T-helper 9 cell (primary cell): ENCODE data around the gene PCGF3.
"Not testable (repeated sequence)": the region's sequence is repeated elsewhere in the genome, so short reads cannot be mapped to it uniquely, and the experiment has no call there.

Experiments used
- DNase-seq: peaks from one replicate; pipeline ENCODE4 v3.0.0-alpha.2; 2020

The PCGF3 gene

DNA sequence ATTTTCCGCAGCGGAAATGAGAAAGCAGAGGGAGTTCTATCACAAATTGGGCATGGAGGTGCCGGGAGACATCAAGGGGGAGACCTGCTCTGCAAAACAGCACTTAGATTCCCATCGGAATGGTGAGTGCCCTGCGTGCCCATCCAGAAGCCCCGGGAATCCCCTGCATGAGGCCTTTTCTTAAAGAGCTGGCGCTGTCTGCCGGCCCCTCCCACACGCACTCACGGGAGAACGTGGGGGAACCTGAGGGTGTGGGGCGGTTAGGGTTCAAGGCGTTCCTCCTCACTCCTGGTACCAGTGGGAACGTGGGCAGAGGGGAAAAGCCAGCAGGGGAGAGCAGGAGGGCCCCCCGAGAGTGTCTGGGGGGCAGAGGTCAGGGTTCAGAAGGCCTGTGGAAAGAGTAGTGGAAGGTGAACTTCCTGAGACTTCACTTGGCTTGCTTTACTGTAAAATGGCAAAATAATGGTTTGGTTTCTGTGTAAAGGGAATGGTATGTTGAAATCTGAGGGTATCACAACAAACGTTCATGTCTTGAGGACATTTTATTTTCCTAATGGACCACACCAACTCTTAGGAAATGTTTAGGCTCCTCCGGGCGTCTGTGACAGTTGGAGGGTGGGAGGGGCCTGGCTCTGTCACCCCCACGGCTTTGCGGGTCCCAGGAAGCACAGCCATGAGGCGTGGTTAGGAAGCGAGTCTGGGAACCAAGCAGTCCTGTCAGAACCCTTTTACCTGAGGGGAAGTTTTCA, 38.0 kb downstream of the PCGF3 start:
- no peak for DNase-seq

DNA sequence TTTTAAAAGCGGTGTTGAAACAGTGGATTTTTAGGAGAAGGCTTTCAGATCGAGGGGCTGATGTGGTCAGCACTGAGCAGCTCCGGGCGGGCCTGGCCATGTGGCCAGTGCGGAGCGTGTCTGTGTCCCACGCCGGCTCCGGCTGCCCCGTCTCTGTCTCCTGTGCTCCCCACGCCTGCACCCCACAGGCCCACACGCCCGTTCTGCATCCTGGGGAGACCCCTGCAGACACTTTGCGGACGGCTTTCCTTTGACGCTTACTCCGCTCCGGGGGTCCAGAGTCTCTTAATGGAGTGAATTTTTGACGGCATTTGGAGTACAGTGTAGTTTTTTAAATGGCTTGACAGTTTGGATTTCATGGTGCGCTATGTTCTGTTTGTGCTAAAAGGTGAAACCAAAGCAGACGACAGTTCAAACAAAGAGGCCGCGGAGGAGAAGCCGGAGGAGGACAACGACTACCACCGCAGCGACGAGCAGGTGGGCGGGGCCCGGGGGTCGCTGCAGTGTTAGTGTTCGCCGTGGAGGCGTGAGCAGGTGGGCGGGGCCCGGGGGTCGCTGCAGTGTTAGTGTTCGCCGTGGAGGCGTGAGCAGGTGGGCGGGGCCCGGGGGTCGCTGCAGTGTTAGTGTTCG, 38.7 kb downstream of the PCGF3 start:
- no peak for DNase-seq

DNA sequence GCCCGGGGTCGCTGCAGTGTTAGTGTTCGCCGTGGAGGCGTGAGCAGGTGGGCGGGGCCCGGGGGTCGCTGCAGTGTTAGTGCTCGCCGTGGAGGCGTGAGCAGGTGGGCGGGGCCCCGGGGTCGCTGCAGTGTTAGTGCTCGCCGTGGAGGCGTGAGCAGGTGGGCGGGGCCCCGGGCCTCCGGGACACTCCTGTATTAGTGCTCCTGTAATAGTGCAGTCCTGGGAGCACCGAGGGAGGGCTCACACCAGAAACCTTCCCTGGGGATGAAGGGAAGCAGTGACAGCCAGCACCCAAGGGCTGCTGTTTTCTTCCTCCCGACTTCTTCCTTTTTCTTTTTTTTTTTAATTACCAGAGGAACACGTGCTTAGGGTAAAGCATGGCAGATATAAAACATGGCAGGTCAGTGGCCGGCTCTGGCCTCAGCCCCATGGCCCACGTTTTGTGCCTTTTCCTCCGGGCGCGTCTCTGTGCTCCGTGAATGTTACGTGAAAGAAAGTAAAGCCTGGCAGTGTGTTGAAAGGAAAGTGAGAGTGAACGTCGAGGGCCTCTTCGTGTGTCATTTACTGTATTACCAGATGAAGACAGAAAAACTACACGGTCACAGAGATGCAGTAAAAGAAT, 42.0 kb downstream of the PCGF3 start:
- no peak for DNase-seq

- DNase-seq = no peak
Observed at GRCh38 chr4:748461-748860, 42.8 kb downstream of the PCGF3 start.

DNA sequence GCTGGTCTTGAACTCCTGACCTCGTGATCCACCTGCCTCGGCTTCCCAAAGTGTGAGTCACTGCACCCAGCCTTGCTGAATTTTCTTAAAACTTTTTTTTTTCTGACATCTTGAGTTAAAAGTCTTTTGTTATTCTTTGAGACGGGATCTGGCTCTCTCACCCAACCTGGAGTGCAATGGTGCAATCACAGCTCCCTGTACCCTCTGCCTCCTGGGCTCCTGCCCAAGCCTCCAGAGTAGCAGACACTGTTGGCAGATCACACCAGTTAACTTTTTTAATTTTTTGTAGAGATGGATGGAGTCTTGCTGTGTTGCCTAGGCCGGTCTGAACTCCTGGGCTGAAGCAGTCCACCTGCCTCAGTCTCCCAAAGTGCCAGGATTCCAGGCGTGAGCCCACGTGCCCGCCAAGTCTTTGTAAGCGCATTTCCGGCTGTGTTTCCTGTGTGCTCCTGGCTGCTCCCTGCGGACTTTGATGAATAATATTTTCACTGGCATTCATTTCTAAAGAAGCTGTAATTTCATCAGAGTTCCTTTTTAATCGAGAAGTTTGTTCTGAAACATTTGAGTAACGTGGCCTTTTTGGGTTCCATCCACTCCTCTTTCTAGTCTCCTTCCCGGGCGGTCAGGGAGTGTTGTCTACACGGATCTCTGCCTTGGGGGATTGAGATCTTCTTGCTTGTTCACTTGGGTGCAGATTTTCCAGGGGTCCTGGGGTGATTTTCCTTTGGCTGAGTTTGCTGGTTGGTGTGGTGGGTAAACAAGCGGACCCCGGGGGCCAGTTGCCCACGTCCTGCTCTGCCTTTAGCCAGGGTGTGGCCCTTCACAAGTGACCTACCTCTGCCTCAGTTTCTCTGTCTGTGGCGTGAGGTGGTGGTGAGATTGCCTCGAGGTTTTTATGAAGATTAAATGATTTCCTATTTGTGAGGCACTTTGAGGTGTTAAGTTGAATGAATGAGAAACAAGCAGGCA, 44.4 kb downstream of the PCGF3 start:
- no peak for DNase-seq

DNA sequence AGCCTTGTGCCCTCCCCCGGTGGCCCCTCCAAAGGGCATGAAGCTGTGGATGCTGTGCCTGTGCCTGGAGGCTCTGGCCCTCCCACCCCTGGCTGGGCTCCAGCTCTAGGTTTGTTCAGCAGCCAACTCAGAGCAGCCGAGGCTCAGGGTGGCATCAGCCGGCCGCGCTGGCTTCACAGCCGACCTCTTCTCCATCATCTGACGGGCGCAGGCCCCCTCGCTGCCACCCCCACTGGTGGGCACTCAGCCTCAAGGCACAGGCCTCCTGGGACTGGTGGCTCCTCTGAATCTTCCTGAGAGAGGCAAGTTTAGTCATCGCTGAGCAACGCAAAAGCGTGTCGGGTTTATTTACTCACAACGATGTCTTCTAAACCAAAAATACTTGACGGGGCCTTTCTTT, 46.0 kb downstream of the PCGF3 start:
- no peak for DNase-seq

GRCh38 chr4:752196-752861, 46.7 kb downstream of the PCGF3 start:
- no peak for DNase-seq

GRCh38 chr4:753186-753585, 47.6 kb downstream of the PCGF3 start:
- DNase-seq = not testable (repeated sequence)

DNA sequence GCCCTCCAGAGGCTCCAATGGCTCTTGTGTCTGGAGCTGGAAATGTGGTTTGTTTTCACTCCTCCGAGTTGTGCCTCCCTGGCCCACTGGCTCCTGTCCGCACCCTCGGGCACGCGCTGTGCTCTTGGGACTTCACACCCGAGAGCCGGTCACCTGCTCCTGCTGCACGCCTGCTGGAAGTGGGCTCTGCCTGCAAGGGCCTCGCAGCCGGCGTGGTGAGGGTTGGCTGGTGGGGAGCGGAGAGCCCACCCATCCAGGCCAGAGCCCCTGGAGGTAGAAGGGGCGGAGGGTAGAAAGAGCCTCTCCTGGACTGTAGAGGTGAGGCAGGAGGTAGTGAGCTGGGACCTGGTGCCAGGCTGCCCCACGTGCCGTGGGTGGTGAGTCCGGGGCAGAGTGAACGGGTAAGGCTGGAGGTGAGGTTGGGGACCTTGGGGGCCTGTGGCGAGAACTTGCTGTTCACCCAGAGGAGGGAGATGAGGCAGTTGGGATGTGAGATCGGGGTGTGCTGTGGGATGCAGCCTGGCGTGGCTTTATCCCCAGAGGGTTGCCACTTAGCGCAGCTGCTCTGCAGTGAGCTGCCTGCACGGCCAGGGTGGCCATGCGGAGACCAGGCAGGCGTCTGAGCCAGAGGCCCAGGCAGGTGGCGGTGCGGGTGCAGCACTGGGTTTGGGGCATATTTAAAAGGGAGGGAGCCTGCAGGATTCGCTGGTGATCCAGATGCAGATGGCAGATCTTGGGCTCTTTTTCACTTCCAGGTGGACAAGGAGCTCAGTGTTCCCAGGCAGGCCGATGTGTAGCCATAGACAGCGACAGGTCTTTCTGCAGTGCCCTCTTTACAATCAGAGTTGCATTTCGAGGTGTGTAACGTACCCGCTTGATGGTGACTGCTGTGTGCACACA, 48.8 kb downstream of the PCGF3 start:
- no peak for DNase-seq

GRCh38 chr4:757111-757510, 51.5 kb downstream of the PCGF3 start:
- no peak for DNase-seq

DNA sequence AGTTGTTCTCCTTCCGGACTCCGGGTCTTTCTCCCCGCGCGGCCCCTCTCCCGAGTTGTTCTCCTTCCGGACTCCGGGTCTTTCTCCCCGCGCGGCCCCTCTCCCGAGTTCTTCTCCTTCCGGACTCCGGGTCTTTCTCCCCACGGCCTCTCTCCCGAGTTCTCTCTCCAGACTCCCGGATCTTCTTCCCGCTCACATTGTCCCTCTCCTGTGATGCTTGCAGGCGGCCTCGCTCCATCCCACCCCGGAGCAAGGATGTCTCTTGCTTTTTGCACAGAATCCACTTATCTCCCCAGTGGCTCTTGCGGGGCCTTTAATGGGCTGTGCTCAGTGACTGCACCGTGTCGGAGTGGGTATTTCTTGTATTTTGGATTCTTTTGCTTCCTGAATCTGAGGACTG, 54.2 kb downstream of the PCGF3 start:
- not testable (repeated sequence) for DNase-seq

- no peak for DNase-seq
Observed at GRCh38 chr4:760616-761015, 55.0 kb downstream of the PCGF3 start.

DNA sequence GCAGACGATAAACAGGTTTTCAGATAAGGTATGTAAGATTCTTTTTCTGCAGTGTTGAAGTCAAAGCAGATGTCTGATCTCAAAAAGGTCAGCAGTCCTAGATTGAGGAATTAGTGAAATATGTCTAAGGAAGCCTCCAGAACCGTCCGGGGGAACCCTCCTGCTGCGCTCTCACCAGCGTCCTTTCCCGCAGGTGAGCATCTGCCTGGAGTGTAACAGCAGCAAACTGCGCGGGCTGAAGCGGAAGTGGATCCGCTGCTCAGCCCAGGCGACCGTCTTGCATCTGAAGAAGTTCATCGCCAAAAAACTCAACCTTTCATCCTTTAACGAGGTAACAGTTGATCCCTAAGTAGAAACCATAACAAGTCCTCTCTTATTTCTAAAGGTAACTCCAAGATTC, 55.5 kb downstream of the PCGF3 start:
- no peak for DNase-seq

DNA sequence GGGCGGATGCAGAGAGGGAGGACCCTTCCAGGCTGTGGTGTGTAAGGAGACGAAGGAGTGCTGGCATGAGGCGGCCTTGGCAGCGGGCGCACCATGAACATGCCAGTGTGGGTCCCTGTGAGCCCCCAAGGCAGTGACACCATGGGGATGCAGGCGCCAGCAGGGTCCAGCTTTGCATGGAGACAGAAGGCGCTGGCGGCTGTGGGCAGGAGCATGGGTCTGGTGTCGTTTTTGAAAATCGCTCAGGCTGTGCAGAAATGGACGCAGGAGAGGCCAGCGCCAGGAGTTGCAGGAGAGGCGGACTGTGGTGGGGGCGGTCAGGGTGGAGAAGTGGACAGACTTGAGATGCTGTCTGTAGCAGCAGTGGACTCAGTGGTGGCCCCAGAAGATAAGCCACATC, 56.1 kb downstream of the PCGF3 start:
- DNase-seq = no peak

- no peak for DNase-seq
Observed at GRCh38 chr4:762211-763190, 56.9 kb downstream of the PCGF3 start.

DNA sequence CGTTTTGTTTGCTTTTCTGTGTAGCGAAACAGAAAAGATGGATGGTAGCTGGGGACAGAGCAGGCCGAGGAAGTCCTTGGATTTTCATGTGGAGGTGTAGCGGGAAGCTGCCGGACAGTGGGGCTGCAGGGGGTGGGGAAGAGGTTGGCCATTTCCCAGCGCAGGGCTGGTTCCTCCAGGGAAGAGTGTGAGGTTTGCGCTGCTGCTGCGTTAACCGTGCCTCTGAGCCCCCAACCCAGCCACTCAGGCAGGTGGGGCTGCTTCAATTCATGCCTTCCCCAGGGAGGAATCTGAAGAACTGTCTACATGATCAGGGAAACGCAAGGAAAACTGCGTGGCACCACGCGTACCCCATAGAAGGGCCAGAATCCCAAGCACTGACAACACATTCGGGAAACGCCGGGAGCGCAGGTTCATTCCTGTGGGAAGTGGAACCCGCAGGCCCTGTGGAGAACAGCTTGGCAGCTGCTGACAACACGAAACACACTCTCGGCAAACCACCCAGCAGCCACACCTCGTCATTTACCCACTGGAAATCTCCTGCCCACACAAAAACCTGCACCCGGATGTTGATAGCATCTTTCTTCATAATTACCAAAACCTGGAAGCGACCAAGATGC, 57.7 kb downstream of the PCGF3 start:
- no peak for DNase-seq

GRCh38 chr4:763922-764321, 58.3 kb downstream of the PCGF3 start:
- no peak for DNase-seq

GRCh38 chr4:764405-765169, 59.0 kb downstream of the PCGF3 start:
- no peak for DNase-seq

- DNase-seq = no peak
Observed at GRCh38 chr4:766152-766515, 60.5 kb downstream of the PCGF3 start.
